ENCODE data around the gene LCA5L.

LCA5L gene

GRCh38 chr21:39430016-39430415, 15.6 kb downstream of the LCA5L start:
- no peak for ATAC-seq
- TF ChIP-seq ARNTL (CRISPR knock-in tag; IDR thresholded peaks at IDR 0.05; ENCODE audit: borderline replicate concordance, low read depth) (no peak), PPARA (CRISPR knock-in tag; IDR thresholded peaks at IDR 0.05; ENCODE audit: borderline replicate concordance) (no peak), ESRRG (CRISPR knock-in tag; IDR thresholded peaks at IDR 0.05) (no peak), OSR1 (CRISPR knock-in tag; IDR thresholded peaks at IDR 0.05) (no peak)
- TF ChIP-seq, protein P1, sequence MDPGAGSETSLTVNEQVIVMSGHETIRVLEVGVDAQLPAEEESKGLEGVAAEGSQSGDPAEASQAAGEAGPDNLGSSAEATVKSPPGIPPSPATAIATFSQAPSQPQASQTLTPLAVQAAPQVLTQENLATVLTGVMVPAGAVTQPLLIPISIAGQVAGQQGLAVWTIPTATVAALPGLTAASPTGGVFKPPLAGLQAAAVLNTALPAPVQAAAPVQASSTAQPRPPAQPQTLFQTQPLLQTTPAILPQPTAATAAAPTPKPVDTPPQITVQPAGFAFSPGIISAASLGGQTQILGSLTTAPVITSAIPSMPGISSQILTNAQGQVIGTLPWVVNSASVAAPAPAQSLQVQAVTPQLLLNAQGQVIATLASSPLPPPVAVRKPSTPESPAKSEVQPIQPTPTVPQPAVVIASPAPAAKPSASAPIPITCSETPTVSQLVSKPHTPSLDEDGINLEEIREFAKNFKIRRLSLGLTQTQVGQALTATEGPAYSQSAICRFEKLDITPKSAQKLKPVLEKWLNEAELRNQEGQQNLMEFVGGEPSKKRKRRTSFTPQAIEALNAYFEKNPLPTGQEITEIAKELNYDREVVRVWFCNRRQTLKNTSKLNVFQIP (CRISPR knock-in tag; IDR thresholded peaks at IDR 0.05; ENCODE audit: borderline replicate concordance, low read depth), result no peak

DNA sequence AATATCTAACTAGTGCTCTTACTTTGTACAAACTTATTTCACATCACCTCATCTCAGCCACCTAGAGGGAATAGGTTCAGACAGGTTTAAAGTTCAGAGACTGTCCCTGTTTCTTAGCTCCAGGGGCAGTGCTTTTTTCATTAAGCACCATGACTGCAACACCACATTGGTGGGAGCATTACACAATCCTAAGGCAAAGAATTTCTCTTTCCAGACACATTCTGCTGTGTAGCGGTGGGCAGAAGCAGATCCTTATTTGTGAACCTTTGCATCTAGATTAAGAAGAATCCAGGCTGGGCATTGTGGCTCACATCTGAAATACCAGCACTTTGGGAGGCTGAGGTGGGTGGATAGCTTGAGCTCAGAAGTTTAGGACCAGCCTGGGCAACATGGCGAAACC, 16.1 kb downstream of the LCA5L start:
- TF ChIP-seq ZNF70 (CRISPR knock-in tag; IDR thresholded peaks at IDR 0.05) (no peak), CSDC2 (CRISPR knock-in tag; IDR thresholded peaks at IDR 0.05) (no peak), PPARA (CRISPR knock-in tag; IDR thresholded peaks at IDR 0.05; ENCODE audit: borderline replicate concordance) (no peak), BACH2 (CRISPR knock-in tag; IDR thresholded peaks at IDR 0.05; ENCODE audit: borderline replicate concordance) (no peak), TOX (CRISPR knock-in tag; IDR thresholded peaks at IDR 0.05; ENCODE audit: borderline replicate concordance) (no peak), TCF4 (CRISPR knock-in tag; IDR thresholded peaks at IDR 0.05; ENCODE audit: borderline replicate concordance) (no peak), ESRRG (CRISPR knock-in tag; IDR thresholded peaks at IDR 0.05) (no peak), ZFP30 (CRISPR knock-in tag; IDR thresholded peaks at IDR 0.05) (no peak), SNAI2 (CRISPR knock-in tag; IDR thresholded peaks at IDR 0.05) (no peak), ZFP3 (CRISPR knock-in tag; IDR thresholded peaks at IDR 0.05) (no peak), ZNF8 (CRISPR knock-in tag; IDR thresholded peaks at IDR 0.05) (no peak), ZNF565 (CRISPR knock-in tag; conservative IDR thresholded peaks at IDR 0.05; ENCODE audit: low read depth) (no peak), ZC3H10 (CRISPR knock-in tag; IDR thresholded peaks at IDR 0.05) (no peak), GLIS3 (CRISPR knock-in tag; IDR thresholded peaks at IDR 0.05) (no peak), PATZ1 (CRISPR knock-in tag; IDR thresholded peaks at IDR 0.05; ENCODE audit: borderline replicate concordance) (no peak), RARB (CRISPR knock-in tag; IDR thresholded peaks at IDR 0.05) (no peak), ARNTL (CRISPR knock-in tag; IDR thresholded peaks at IDR 0.05; ENCODE audit: borderline replicate concordance, low read depth) (no peak)
- TF ChIP-seq, protein P1 (CRISPR knock-in tag; IDR thresholded peaks at IDR 0.05; ENCODE audit: borderline replicate concordance, low read depth), result no peak
- TF ChIP-seq, protein P2, sequence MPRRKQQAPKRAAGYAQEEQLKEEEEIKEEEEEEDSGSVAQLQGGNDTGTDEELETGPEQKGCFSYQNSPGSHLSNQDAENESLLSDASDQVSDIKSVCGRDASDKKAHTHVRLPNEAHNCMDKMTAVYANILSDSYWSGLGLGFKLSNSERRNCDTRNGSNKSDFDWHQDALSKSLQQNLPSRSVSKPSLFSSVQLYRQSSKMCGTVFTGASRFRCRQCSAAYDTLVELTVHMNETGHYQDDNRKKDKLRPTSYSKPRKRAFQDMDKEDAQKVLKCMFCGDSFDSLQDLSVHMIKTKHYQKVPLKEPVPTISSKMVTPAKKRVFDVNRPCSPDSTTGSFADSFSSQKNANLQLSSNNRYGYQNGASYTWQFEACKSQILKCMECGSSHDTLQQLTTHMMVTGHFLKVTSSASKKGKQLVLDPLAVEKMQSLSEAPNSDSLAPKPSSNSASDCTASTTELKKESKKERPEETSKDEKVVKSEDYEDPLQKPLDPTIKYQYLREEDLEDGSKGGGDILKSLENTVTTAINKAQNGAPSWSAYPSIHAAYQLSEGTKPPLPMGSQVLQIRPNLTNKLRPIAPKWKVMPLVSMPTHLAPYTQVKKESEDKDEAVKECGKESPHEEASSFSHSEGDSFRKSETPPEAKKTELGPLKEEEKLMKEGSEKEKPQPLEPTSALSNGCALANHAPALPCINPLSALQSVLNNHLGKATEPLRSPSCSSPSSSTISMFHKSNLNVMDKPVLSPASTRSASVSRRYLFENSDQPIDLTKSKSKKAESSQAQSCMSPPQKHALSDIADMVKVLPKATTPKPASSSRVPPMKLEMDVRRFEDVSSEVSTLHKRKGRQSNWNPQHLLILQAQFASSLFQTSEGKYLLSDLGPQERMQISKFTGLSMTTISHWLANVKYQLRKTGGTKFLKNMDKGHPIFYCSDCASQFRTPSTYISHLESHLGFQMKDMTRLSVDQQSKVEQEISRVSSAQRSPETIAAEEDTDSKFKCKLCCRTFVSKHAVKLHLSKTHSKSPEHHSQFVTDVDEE (CRISPR knock-in tag; IDR thresholded peaks at IDR 0.05), result no peak
- ATAC-seq, result no peak

GRCh38 chr21:39422527-39423241, 22.9 kb downstream of the LCA5L start:
- no peak for ATAC-seq
- TF ChIP-seq PPARA (CRISPR knock-in tag; IDR thresholded peaks at IDR 0.05; ENCODE audit: borderline replicate concordance) (no peak), ZC3H10 (CRISPR knock-in tag; IDR thresholded peaks at IDR 0.05) (no peak), TCF4 (CRISPR knock-in tag; IDR thresholded peaks at IDR 0.05; ENCODE audit: borderline replicate concordance) (no peak), OSR1 (CRISPR knock-in tag; IDR thresholded peaks at IDR 0.05) (no peak), ZFP3 (CRISPR knock-in tag; IDR thresholded peaks at IDR 0.05) (no peak), ZNF8 (CRISPR knock-in tag; IDR thresholded peaks at IDR 0.05) (no peak), ARNTL (CRISPR knock-in tag; IDR thresholded peaks at IDR 0.05; ENCODE audit: borderline replicate concordance, low read depth) (no peak), CSRNP3 (CRISPR knock-in tag; IDR thresholded peaks at IDR 0.05) (no peak), CSDC2 (CRISPR knock-in tag; IDR thresholded peaks at IDR 0.05) (no peak), BACH2 (CRISPR knock-in tag; IDR thresholded peaks at IDR 0.05; ENCODE audit: borderline replicate concordance) (no peak), ISL1 (CRISPR knock-in tag; IDR thresholded peaks at IDR 0.05) (no peak)
- TF ChIP-seq, protein P3, sequence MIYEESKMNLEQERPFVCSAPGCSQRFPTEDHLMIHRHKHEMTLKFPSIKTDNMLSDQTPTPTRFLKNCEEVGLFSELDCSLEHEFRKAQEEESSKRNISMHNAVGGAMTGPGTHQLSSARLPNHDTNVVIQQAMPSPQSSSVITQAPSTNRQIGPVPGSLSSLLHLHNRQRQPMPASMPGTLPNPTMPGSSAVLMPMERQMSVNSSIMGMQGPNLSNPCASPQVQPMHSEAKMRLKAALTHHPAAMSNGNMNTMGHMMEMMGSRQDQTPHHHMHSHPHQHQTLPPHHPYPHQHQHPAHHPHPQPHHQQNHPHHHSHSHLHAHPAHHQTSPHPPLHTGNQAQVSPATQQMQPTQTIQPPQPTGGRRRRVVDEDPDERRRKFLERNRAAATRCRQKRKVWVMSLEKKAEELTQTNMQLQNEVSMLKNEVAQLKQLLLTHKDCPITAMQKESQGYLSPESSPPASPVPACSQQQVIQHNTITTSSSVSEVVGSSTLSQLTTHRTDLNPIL (CRISPR knock-in tag; IDR thresholded peaks at IDR 0.05; ENCODE audit: low read depth), result no peak
- TF ChIP-seq, protein P2 (CRISPR knock-in tag; IDR thresholded peaks at IDR 0.05), result no peak
